ENCODE results near the gene SCAMP2.

The SCAMP2 gene

GRCh38 chr15:74837482-74838136 lies 35.6 kb downstream of the SCAMP2 start:
- no peak for DNase-seq

GRCh38 chr15:74836846-74837245 lies 36.3 kb downstream of the SCAMP2 start:
- no peak for DNase-seq

GRCh38 chr15:74835312-74835823 lies 37.8 kb downstream of the SCAMP2 start:
- DNase-seq, result peak; percentile 26

GRCh38 chr15:74833376-74834107 lies 39.6 kb downstream of the SCAMP2 start:
- no peak for DNase-seq

GRCh38 chr15:74832826-74833225 lies 40.3 kb downstream of the SCAMP2 start:
- no peak for DNase-seq

- DNase-seq, result no peak
These were observed 41.2 kb downstream of the SCAMP2 start for GRCh38 chr15:74831813-74832495.

GRCh38 chr15:74830868-74831267 lies 42.3 kb downstream of the SCAMP2 start:
- DNase-seq, result no peak

GRCh38 chr15:74829991-74830390 lies 43.2 kb downstream of the SCAMP2 start:
- DNase-seq, result no peak

- no peak for DNase-seq
These were observed 43.7 kb downstream of the SCAMP2 start for GRCh38 chr15:74829486-74829885.

- no peak for DNase-seq
These were observed 44.3 kb downstream of the SCAMP2 start for GRCh38 chr15:74828835-74829234.

- no peak for DNase-seq
These were observed 45.6 kb downstream of the SCAMP2 start for GRCh38 chr15:74827614-74828013.

GRCh38 chr15:74826921-74827320 lies 46.2 kb downstream of the SCAMP2 start:
- DNase-seq, result no peak

- peak; percentile 39 for DNase-seq
These were observed 46.8 kb downstream of the SCAMP2 start, which contains the start of gene CPLX3 for GRCh38 chr15:74826364-74826819. Gene CPLX3 (plus strand): TSS chr15:74826627. CDS start chr15:74826704, 77 bp downstream.

- no peak for DNase-seq
These were observed 47.3 kb downstream of the SCAMP2 start for GRCh38 chr15:74825866-74826265.

- DNase-seq, result no peak
These were observed 48.2 kb downstream of the SCAMP2 start for GRCh38 chr15:74824976-74825375.

GRCh38 chr15:74823324-74823723 lies 49.8 kb downstream of the SCAMP2 start:
- no peak for DNase-seq

- DNase-seq, result no peak
These were observed 50.9 kb downstream of the SCAMP2 start for GRCh38 chr15:74822233-74822632.

- no peak for DNase-seq
These were observed 51.4 kb downstream of the SCAMP2 start for GRCh38 chr15:74821790-74822158.

GRCh38 chr15:74821091-74821789 lies 51.9 kb downstream of the SCAMP2 start:
- DNase-seq, result no peak

- DNase-seq, result no peak
These were observed 53.1 kb downstream of the SCAMP2 start for GRCh38 chr15:74820056-74820455.

GRCh38 chr15:74817370-74817737 lies 55.8 kb downstream of the SCAMP2 start:
- DNase-seq, result no peak

- no peak for DNase-seq
These were observed 56.4 kb downstream of the SCAMP2 start for GRCh38 chr15:74816624-74817369.

All from effector CD4-positive, alpha-beta T cell (primary cell).